Right lobe of liver (tissue), 6 donors: ENCODE results near the gene MBP. TPM values are rescaled to one million over a fixed set of nuclear protein-coding genes. Genes with fewer than 3 reads are reported as not detected.

Source experiments
- ATAC-seq, 4 donors: fragments of 200-7000 bp; cut with Tn5 transposase; one replicate each; pipeline ENCODE4 v1.9.1; 2020; ENCODE audit warnings: mild to moderate bottlenecking in 4 of 4, moderate library complexity in 4 of 4
- DNase-seq, 3 donors: peaks; one replicate each; pipeline ENCODE4 v3.0.0-alpha.2; 2020
- H3K27ac ChIP-seq, 3 donors: fragments of 200-600 bp; one replicate each; pipeline ENCODE4 v1.8.0; 2022
- H3K27me3 ChIP-seq, 2 donors: fragments of 200-600 bp; one replicate each; pipeline ENCODE4 v1.8.0; 2022
- H3K36me3 ChIP-seq, 4 donors: fragments of 200-600 bp; sonication (generic) in 1 of 4; one replicate each; pipeline versions ENCODE4 v1.5.1 to v1.8.0; 2017 to 2022; ENCODE audit warnings: control low read depth in 1 of 4
- H3K4me1 ChIP-seq, 4 donors: fragments of 200-600 bp; sonication (generic) in 1 of 4; one replicate each; pipeline versions ENCODE4 v1.5.1 to v1.8.0; 2017 to 2022; ENCODE audit warnings: control low read depth in 1 of 4
- H3K4me3 ChIP-seq, 3 donors: fragments of 200-600 bp; one replicate each; pipeline ENCODE4 v1.8.0; 2022
- H3K9me3 ChIP-seq, 4 donors: fragments of 200-600 bp; sonication (generic) in 1 of 4; one replicate each; pipeline versions ENCODE4 v1.5.1 to v1.8.0; 2017 to 2022; ENCODE audit warnings: control low read depth in 1 of 4
- POLR2A ChIP-seq: fragments of 450-650 bp; IDR thresholded peaks from one replicate; pipeline ENCODE4 v1.6.1; 2017; ENCODE audit warnings: antibody characterized with exemption, mild to moderate bottlenecking
- WGBS: methylation state at CpG from one replicate; pipeline ENCODE4 v1.1.6; 2018; ENCODE audit warnings: low coverage, low lambda C conversion rate; ENCODE audit not compliant: insufficient coverage; ENCODE audit errors: missing lambda C conversion rate; 5-methylcytosine and 5-hydroxymethylcytosine counted together
- intact Hi-C, 2 donors: fragments of 100-400 bp; cut with DNase I; formaldehyde crosslinking; loops; one replicate each; pipeline versions ENCODE4 v1.11.2 to v1.14.1; 2022
- total RNA-seq, 6 experiments: library from RNA; depleted of rRNA in 2 of 6; stranded (reverse); fragments of >200 nt in 2 of 6; fragmentation: NEBNext Ultra II Directional in 3 of 6; extraction: Animal tissue kit (Norgen Biotek cat#: 25700) in 3 of 6; gene quantifications; one replicate each; pipeline versions ENCODE4 v1.1.0 to v1.2.4, GENCODE V29; 2016 to 2023
- TF ChIP-seq, protein P1 (sequence below), 4 donors: fragments of 200-600 bp in 3 of 4; fragments of 450-650 bp in 1 of 4; IDR thresholded peaks; one replicate each; pipeline versions ENCODE4 v1.5.1 to v1.8.0; 2016 to 2022; ENCODE audit warnings: antibody characterized with exemption in 4 of 4, mild to moderate bottlenecking in 2 of 4
- donor health status: DM: no; HTN: yes; CAD: no.
- donor health status: DM: no; HTN: no; CAD: no.
- donor health status: DM: no; HTN: no; CAD: no.
- donor health status: DM: no; HTN: yes; CAD: no.
- donor health status: DM: no; HTN: yes; CAD: no.

MBP gene
- total RNA-seq, 6 experiments from 2014 or later: 24.0 to 40.8 (median 27.6) TPM

DNA sequence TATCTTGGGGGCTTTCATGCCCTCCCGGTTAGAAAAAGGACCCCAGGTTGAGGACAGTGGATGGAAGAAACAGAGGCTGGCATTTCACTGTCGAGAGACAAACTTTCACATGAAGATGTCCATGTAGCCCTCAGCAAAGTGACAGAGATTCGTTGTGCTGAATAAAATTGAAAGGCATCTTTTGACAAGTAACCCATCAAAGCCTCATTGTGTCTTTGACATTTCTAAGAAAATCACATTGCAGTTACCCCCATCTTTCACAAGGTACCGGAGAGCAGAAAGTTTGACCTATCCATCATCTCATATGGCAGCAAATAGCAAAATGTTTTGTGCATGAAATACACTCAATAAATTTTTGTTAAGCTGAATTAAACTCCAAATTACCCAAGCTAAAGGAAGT, 2.0 kb upstream of the MBP start:
- TF ChIP-seq, protein P1, sequence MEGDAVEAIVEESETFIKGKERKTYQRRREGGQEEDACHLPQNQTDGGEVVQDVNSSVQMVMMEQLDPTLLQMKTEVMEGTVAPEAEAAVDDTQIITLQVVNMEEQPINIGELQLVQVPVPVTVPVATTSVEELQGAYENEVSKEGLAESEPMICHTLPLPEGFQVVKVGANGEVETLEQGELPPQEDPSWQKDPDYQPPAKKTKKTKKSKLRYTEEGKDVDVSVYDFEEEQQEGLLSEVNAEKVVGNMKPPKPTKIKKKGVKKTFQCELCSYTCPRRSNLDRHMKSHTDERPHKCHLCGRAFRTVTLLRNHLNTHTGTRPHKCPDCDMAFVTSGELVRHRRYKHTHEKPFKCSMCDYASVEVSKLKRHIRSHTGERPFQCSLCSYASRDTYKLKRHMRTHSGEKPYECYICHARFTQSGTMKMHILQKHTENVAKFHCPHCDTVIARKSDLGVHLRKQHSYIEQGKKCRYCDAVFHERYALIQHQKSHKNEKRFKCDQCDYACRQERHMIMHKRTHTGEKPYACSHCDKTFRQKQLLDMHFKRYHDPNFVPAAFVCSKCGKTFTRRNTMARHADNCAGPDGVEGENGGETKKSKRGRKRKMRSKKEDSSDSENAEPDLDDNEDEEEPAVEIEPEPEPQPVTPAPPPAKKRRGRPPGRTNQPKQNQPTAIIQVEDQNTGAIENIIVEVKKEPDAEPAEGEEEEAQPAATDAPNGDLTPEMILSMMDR (IDR thresholded peaks at IDR 0.05): no peak
- TF ChIP-seq POLR2A: no peak
- Histone ChIP-seq H3K27me3 (no peaks in the 10 kb centered on the region), H3K27ac (no peak overlapping the region), H3K4me1 (peaks cover 0 to 16% (median 3%) of the 10 kb centered on the region in 4 donors), H3K4me3 (no peak overlapping the region), H3K9me3 (no peaks in the 10 kb centered on the region), H3K36me3 (no peaks in the 10 kb centered on the region)
- ATAC-seq (no peak), DNase-seq (no peak)
- intact Hi-C loops: loop anchor here in 1 of 2 donors (10.0 kb wide), 1 partner anchor 80 kb away; no protein-coding TSS in a partner anchor
- WGBS: 65% methylated on average over 3 of the region's 4 CpGs

DNA sequence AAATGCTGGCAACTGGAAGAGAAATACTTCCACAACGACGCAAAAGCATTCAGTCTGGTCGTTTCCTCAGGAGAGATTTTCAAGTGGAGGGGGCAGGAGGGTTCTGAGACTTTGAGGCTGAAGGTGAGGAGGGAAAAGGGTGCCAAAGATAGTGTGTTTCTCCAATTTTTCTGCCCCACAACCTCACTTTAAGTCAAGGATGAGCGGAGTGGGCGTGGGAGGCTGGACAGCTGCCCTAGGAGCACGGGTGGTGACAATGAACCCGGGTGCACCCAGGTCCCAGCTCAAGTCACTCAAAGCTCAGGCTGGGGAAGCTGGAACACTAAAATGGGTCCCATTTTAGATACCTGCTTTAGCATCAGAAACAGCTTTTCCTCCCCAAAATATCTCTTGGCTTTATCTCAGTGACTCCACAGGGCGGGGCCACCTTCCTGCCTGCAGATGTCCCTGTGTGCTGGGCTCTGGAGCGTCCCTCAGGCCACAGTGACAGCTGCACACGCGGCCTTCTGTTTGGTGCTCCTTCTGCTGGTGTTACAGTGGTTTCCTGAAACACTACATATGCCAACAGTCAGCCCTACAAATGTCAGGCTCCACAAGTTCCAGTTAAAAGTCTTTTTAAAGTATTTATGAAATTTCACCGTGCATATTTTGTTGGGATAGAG, 1.4 kb upstream of the MBP start:
- Histone ChIP-seq H3K27me3 (no peaks in the 10 kb centered on the region), H3K9me3 (no peaks in the 10 kb centered on the region), H3K4me1 (peaks cover 0 to 22% (median 3%) of the 10 kb centered on the region in 4 donors), H3K36me3 (no peaks in the 10 kb centered on the region), H3K4me3 (no peak overlapping the region), H3K27ac (peak overlapping the region in 2 of 3 donors; percentile 97 to 99)
- TF ChIP-seq POLR2A: no peak
- TF ChIP-seq, protein P1 (IDR thresholded peaks at IDR 0.05): peak in 2 of 4 donors; percentile 13 to 24
- intact Hi-C loops: loop anchor here in 1 of 2 donors (10.0 kb wide), 1 partner anchor 79 kb away; no protein-coding TSS in a partner anchor
- WGBS: 25% methylated on average over 10 of the region's 12 CpGs
- DNase-seq (peak in 1 of 3 donors; percentile 75), ATAC-seq (peak in 2 of 4 donors; percentile 33 to 40)

DNA sequence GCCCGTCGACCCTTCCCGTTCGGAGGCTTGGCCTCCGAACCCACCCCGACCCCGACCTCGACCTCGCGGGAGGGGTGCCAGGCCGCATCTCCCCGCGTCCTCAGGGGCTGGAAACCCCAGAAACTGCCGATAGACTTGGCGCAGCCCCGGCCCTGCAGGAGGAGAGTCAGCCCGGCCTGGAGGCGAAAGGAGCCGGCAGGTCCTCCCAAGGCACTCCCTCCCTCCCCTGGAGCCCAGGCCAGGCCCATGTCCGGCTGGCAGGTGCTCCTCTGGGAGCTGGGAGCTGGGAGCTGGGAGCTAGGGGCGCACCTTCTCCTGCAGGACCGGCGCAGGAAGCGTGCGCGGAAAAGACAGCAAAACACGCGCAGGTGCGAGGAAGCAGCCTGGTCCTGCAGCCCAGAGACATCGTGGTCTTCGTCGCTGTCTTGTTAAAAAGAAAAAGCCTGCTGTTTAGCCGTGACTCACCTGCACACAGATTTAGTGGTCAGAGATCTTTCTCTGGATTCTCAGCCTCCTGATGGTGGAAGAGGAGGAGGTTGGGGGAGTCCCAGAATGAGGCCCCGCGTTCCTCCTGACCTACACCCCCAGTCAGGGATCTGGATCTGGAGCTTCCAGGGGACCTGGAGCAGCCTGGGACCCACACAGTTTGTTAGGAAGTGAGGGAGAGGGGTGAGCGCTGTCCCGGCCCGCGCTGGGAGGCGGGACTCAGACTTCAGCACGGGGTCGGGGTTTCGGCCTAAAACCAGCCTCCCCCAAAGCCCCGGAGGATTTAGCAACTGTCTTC, 660 bp upstream of the MBP start:
- Histone ChIP-seq H3K36me3 (no peaks in the 10 kb centered on the region), H3K4me3 (peak overlapping the region; percentile 79 to 96 (median 92)), H3K9me3 (no peaks in the 10 kb centered on the region), H3K4me1 (peaks cover 0 to 24% (median 2%) of the 10 kb centered on the region in 4 donors), H3K27me3 (no peaks in the 10 kb centered on the region), H3K27ac (peak overlapping the region; percentile 97 to 99 (median 98))
- intact Hi-C loops: loop anchor here in 1 of 2 donors (10.0 kb wide), 1 partner anchor 78 kb away; no protein-coding TSS in a partner anchor
- TF ChIP-seq, protein P1 (IDR thresholded peaks at IDR 0.05): no peak
- no peak for TF ChIP-seq POLR2A
- DNase-seq (no peak), ATAC-seq (peak; percentile 4 to 22 (median 20))
- WGBS: 60% methylated on average over 13 of the region's 44 CpGs

DNA sequence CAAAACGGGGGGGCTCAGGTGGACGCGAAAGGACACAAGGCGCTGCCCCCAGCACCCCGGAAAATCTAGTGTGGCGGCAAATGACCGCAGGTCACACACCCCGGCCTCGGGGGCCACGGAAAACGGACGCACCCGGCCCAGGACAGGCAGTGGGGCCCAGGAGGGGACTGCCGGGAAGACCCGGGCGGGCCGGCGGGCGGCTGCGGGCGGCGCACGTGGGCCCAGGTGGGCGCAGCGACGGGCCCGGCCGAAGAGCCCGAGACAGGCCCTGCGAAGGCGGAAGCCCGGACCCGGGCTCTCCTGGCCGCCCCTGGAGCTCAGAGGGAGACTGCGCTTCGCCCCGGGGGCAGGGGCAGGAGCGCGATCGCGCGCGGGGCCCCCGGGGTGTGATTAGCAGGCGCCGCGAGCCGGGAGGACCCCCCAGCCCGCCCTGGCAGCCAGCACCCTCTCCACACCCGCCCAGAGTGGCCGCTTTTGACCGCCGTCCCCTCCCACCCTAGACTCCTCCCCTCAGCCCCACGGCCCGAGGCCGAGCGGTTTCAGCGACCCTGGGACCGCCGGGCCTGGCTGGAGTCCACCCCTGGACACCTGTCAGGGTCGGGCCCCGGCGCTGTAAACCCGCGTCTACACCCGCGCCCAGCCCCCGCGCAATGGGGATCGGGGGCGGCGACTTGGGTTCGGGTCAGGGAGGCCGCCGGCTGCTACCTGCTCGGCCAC, 773 bp downstream of the MBP start:
- intact Hi-C loops: loop anchor here in 1 of 2 donors (10.0 kb wide), 1 partner anchor 77 kb away; no protein-coding TSS in a partner anchor
- H3K36me3 ChIP-seq: no peaks in the 10 kb centered on the region
- WGBS: 0% methylated on average over 4 of the region's 76 CpGs

More for the DNA sequence above, 773 bp downstream of the MBP start:
- H3K4me1 ChIP-seq: peaks cover 0 to 31% (median 4%) of the 10 kb centered on the region in 4 donors
- H3K27ac ChIP-seq: peak overlapping the region; percentile 97 to 99 (median 98)
- no peaks in the 10 kb centered on the region for H3K9me3 ChIP-seq
- no peaks in the 10 kb centered on the region for H3K27me3 ChIP-seq
- DNase-seq (peak; percentile 84 to 89 (median 87)), ATAC-seq (peak; percentile 60 to 84 (median 76))
- TF ChIP-seq, protein P1 (IDR thresholded peaks at IDR 0.05): no peak
- TF ChIP-seq POLR2A: peak; percentile 66
- H3K4me3 ChIP-seq: peak overlapping the region; percentile 79 to 96 (median 92)
